Stomach (tissue), 9 donors: ENCODE measurements around the gene APP. TPM values are rescaled to one million over a fixed set of nuclear protein-coding genes. Genes with fewer than 3 reads are reported as not detected.
A peak's percentile ranks its signal among the peaks of the same experiment; 100 is the strongest.

ENCODE experiments used
- DNase-seq, 2 donors: peaks; one replicate each; pipeline versions ENCODE4 v3.0.0 to v3.0.0-alpha.2; 2013 to 2019
- H3K27ac ChIP-seq, 5 donors: fragments of 200-600 bp in 4 of 5; sonication (generic) in 4 of 5; one replicate each; pipeline ENCODE4 v1.5.1; 2013 to 2019; ENCODE audit warnings: mild to moderate bottlenecking in 1 of 5, moderate library complexity in 1 of 5
- H3K27me3 ChIP-seq, 3 donors: fragments of 200-600 bp; sonication (generic); one replicate each; pipeline ENCODE4 v1.5.1; 2017 to 2019; ENCODE audit warnings: mixed run types in 1 of 3
- H3K36me3 ChIP-seq, 4 donors: fragments of 200-600 bp; sonication (generic); 1 replicate in 3 of 4; 2 replicates in 1 of 4; pipeline ENCODE4 v1.5.1; 2016 to 2019
- H3K4me1 ChIP-seq, 4 donors: fragments of 200-600 bp; sonication (generic); one replicate each; pipeline ENCODE4 v1.5.1; 2016 to 2019
- H3K4me3 ChIP-seq, 4 donors: fragments of 200-600 bp; sonication (generic) in 3 of 4; one replicate each; pipeline ENCODE4 v1.5.1; 2016 to 2019; ENCODE audit warnings: mild to moderate bottlenecking in 1 of 4
- H3K9me3 ChIP-seq, 4 donors: fragments of 200-600 bp; sonication (generic); one replicate each; pipeline ENCODE4 v1.5.1; 2016 to 2019
- CTCF ChIP-seq, 7 experiments: fragments of 450-650 bp in 4 of 7; fragments of 200-600 bp in 3 of 7; sonication (generic) in 3 of 7; IDR thresholded peaks; one replicate each; pipeline ENCODE4 v1.5.1; 2016 to 2019; ENCODE audit warnings: antibody characterized with exemption in 7 of 7, control low read depth in 2 of 7, mild to moderate bottlenecking in 1 of 7
- EP300 ChIP-seq: sonication (generic); formaldehyde crosslinking; IDR thresholded peaks from one replicate; pipeline ENCODE4 v1.6.1; 2017; ENCODE audit warnings: antibody characterized with exemption
- POLR2A ChIP-seq, 4 donors: fragments of 450-650 bp; IDR thresholded peaks; one replicate each; pipeline ENCODE4 v1.6.1; 2016; ENCODE audit warnings: antibody characterized with exemption in 4 of 4, control low read depth in 2 of 4, mild to moderate bottlenecking in 1 of 4, moderate library complexity in 1 of 4
- POLR2AphosphoS5 ChIP-seq, 3 donors: sonication (generic); formaldehyde crosslinking; IDR thresholded peaks; one replicate each; pipeline ENCODE4 v1.6.1; 2016; ENCODE audit warnings: antibody characterized with exemption in 3 of 3
- WGBS, 5 donors: extraction: QIAGEN DNeasy Blood & Tissue Kit in 3 of 5; methylation state at CpG; one replicate each; pipeline versions ENCODE4 v1.1.5 to v1.1.7; 2013 to 2018; 5-methylcytosine and 5-hydroxymethylcytosine counted together
- intact Hi-C: fragments of 100-400 bp; cut with DNase I; formaldehyde crosslinking; loops from one replicate; pipeline ENCODE4 v1.15.1; 2023; ENCODE audit warnings: low total_unique reads
- polyA plus RNA-seq, 3 donors: library from polyadenylated mRNA; stranded (reverse); fragments of 200-250 nt; gene quantifications; one replicate each; pipeline ENCODE4 v1.2.3, GENCODE V29; 2013
- total RNA-seq, 5 donors: library from RNA; depleted of rRNA; stranded (reverse); fragments of >200 nt; gene quantifications; one replicate each; pipeline versions ENCODE4 v1.1.0 to v1.2.3, GENCODE V29; 2014 to 2016
- donor health status: healthy with polysubstance abuse.
- donor health status: Bipolar disorder and iron deficiency.
- donor health status: healthy.

APP gene
- total and polyA plus RNA-seq, 8 donors, result 41.2 to 408 (median 200) TPM

- Histone ChIP-seq H3K4me1 (peaks cover 0 to 34% (median 5%) of the 10 kb centered on the region in 4 donors), H3K27ac (no peak overlapping the region), H3K9me3 (no peaks in the 10 kb centered on the region), H3K27me3 (no peaks in the 10 kb centered on the region), H3K36me3 (no peaks in the 10 kb centered on the region), H3K4me3 (no peak overlapping the region)
- DNase-seq, result no peak
- TF ChIP-seq POLR2AphosphoS5 (IDR thresholded peaks at IDR 0.05), result no peak
- TF ChIP-seq POLR2A (IDR thresholded peaks at IDR 0.05), result no peak
- TF ChIP-seq CTCF (IDR thresholded peaks at IDR 0.05), result no peak
- TF ChIP-seq EP300, result no peak
- intact Hi-C loops, result no loop called here
- WGBS, 5 donors, result 89 to 95% (median 91%) methylated on average over 6 of the region's 6 CpGs
These were observed 159.2 kb downstream of the APP start for GRCh38 chr21:26011292-26011940.

- Histone ChIP-seq H3K4me3 (no peak overlapping the region), H3K9me3 (no peaks in the 10 kb centered on the region), H3K36me3 (peaks cover 0 to 3% (median 2%) of the 10 kb centered on the region in 4 donors), H3K27ac (peak overlapping the region in 3 of 5 donors; percentile 12 to 36 (median 36)), H3K27me3 (no peaks in the 10 kb centered on the region), H3K4me1 (peaks cover 0 to 25% (median 5%) of the 10 kb centered on the region in 4 donors)
- peak in 1 of 2 donors; percentile 34 for DNase-seq
- intact Hi-C loops, result no loop called here
- TF ChIP-seq CTCF (IDR thresholded peaks at IDR 0.05), result no peak
- TF ChIP-seq EP300, result no peak
- TF ChIP-seq POLR2AphosphoS5 (IDR thresholded peaks at IDR 0.05), result no peak
- no peak for TF ChIP-seq POLR2A (IDR thresholded peaks at IDR 0.05)
- WGBS, 5 donors, result 61 to 76% (median 70%) methylated on average over 8 of the region's 8 CpGs
These were observed 162.5 kb downstream of the APP start for GRCh38 chr21:26007951-26008498.

- intact Hi-C loops, result no loop called here
- Histone ChIP-seq H3K36me3 (peaks cover 0 to 3% (median 2%) of the 10 kb centered on the region in 4 donors), H3K27me3 (no peaks in the 10 kb centered on the region), H3K27ac (no peak overlapping the region), H3K9me3 (no peaks in the 10 kb centered on the region), H3K4me3 (no peak overlapping the region), H3K4me1 (peaks cover 0 to 25% (median 5%) of the 10 kb centered on the region in 4 donors)
- no peak for DNase-seq
- WGBS, 5 donors, result 95 to 100% (median 98%) methylated on average over 1 of the region's 1 CpG
- TF ChIP-seq CTCF (IDR thresholded peaks at IDR 0.05) (no peak), EP300 (no peak), POLR2AphosphoS5 (IDR thresholded peaks at IDR 0.05) (no peak), POLR2A (IDR thresholded peaks at IDR 0.05) (no peak)
These were observed 165.1 kb downstream of the APP start for GRCh38 chr21:26005464-26005863.

DNA sequence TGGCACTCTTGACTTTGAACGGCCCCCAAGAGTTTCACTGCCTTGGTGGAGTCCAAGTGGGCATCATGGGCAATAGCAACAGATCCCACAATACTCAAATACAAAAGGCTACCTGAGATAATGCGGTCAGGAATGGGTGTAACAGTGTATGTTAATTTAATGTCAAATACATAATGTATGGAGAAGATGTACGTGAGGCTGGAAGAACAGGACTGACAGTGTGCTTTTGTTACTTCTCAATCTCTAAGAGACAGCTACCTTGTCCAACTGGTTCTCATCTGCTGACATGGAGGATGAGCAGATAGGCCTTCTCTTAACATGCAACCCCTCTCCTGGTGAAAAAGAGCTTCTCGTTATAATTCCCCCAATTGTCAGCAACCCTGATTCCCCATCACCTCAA lies 167.2 kb downstream of the APP start:
- intact Hi-C loops, result no loop called here
- Histone ChIP-seq H3K27ac (no peak overlapping the region), H3K9me3 (no peaks in the 10 kb centered on the region), H3K4me3 (no peak overlapping the region), H3K27me3 (no peaks in the 10 kb centered on the region), H3K36me3 (peaks cover 0 to 17% (median 2%) of the 10 kb centered on the region in 4 donors), H3K4me1 (peaks cover 0 to 21% (median 7%) of the 10 kb centered on the region in 4 donors)
- WGBS, 5 donors, result 91 to 97% (median 94%) methylated on average over 4 of the region's 4 CpGs
- no peak for DNase-seq
- no peak for TF ChIP-seq CTCF (IDR thresholded peaks at IDR 0.05)
- no peak for TF ChIP-seq POLR2AphosphoS5 (IDR thresholded peaks at IDR 0.05)
- TF ChIP-seq POLR2A (IDR thresholded peaks at IDR 0.05), result no peak
- TF ChIP-seq EP300, result no peak
